HG03354 (cell line): Measurements from ENCODE around the gene NRXN2.
"Not testable (repeated sequence)": the region's sequence is repeated elsewhere in the genome, so short reads cannot be mapped to it uniquely, and the experiment has no call there.

Source experiments
- ATAC-seq: cut with Tn5 transposase; IDR thresholded peaks from one replicate; pipeline ENCODE4 v1.9.1; 2021; ENCODE audit warnings: mild to moderate bottlenecking; ENCODE audit not compliant: unreplicated experiment, poor library complexity, severe bottlenecking

Gene NRXN2

GRCh38 chr11:64686466-64687170, 36.4 kb downstream of the NRXN2 start:
- ATAC-seq, result no peak

- no peak for ATAC-seq
Measured at GRCh38 chr11:64685536-64685935, 37.5 kb downstream of the NRXN2 start.

- no peak for ATAC-seq
Measured at GRCh38 chr11:64684357-64684756, 38.6 kb downstream of the NRXN2 start.

GRCh38 chr11:64681171-64681570, 41.8 kb downstream of the NRXN2 start:
- ATAC-seq, result no peak

- no peak for ATAC-seq
Measured at GRCh38 chr11:64679846-64680245, 43.2 kb downstream of the NRXN2 start.

GRCh38 chr11:64677441-64678023, 45.5 kb downstream of the NRXN2 start:
- no peak for ATAC-seq

GRCh38 chr11:64676261-64676615, 46.8 kb downstream of the NRXN2 start:
- ATAC-seq, result no peak

- ATAC-seq, result no peak
Measured at GRCh38 chr11:64675450-64676260, 47.3 kb downstream of the NRXN2 start.

GRCh38 chr11:64674774-64675173, 48.2 kb downstream of the NRXN2 start:
- ATAC-seq, result no peak

GRCh38 chr11:64673279-64673678, 49.7 kb downstream of the NRXN2 start:
- ATAC-seq, result no peak

- ATAC-seq, result no peak
Measured at GRCh38 chr11:64672875-64673274, 50.1 kb downstream of the NRXN2 start.

GRCh38 chr11:64670975-64671374, 52.0 kb downstream of the NRXN2 start:
- ATAC-seq, result no peak

GRCh38 chr11:64667154-64667745, 55.7 kb downstream of the NRXN2 start:
- no peak for ATAC-seq

- ATAC-seq, result no peak
Measured at GRCh38 chr11:64665411-64665821, 57.6 kb downstream of the NRXN2 start.

- not testable (repeated sequence) for ATAC-seq
Measured at GRCh38 chr11:64664236-64664870, 58.6 kb downstream of the NRXN2 start.

- ATAC-seq, result no peak
Measured at GRCh38 chr11:64663656-64664055, 59.3 kb downstream of the NRXN2 start.

- ATAC-seq, result no peak
Measured at GRCh38 chr11:64661614-64662013, 61.4 kb downstream of the NRXN2 start.

GRCh38 chr11:64661146-64661545, 61.9 kb downstream of the NRXN2 start:
- ATAC-seq, result no peak

- ATAC-seq, result no peak
Measured at GRCh38 chr11:64660706-64661105, 62.3 kb downstream of the NRXN2 start.

GRCh38 chr11:64660205-64660604, 62.8 kb downstream of the NRXN2 start:
- ATAC-seq, result no peak
